ENCODE results near the gene SLC25A6.
"Not testable (repeated sequence)": the region's sequence is repeated elsewhere in the genome, so short reads cannot be mapped to it uniquely, and the experiment has no call there.

The SLC25A6 gene

DNA sequence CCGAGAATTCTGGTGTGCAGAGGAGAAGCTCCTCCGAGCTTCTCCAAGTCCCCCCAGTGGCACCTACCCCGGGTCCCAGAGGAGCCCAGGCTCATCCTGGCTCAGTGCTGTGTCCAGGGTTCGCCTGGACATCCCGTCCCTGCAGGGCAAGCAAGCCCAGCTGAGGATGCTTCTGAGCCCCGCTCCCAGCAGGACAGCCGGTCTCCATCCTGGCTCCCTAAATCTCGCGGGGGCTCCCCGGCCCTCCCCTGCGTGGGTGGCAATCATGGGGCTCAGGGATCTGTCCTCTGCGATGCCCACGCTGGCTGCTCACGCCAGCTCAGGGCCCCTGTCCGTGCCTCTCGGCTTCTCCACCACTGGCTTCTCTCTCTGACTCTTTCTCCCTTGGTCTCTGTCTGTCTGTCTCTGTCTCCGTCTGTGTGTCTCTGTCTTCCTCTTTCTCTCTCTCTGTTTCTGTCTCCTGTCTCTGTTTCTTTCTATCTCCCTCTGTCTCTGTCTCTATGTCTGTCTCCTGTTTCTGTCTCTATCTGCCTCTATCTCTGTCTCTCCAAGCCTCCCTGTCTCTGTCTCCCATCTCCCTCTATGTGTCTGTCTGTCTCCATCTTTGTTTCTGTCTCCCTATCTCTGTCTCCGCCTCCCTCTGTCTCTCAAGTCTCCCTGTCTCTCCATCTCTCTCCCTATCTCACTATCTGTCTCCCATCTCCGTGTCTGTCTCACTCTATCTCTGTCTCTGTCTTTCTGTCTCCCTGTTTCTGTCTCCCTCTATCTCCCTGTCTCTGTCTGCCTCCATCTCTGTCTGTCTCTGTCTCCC, 27.8 kb upstream of the SLC25A6 start:
- Histone ChIP-seq H3K4me1 (ENCODE audit: insufficient read depth, low read length) (no peaks in the 10 kb centered on the region), H3K9me3 (ENCODE audit: control insufficient read depth, insufficient read depth, low read length) (peaks cover 8% of the 10 kb centered on the region), H3K36me3 (ENCODE audit: insufficient read depth, low read length) (peaks cover 39% of the 10 kb centered on the region), H3K9ac (ENCODE audit: low read depth, low read length) (no peak overlapping the region)

DNA sequence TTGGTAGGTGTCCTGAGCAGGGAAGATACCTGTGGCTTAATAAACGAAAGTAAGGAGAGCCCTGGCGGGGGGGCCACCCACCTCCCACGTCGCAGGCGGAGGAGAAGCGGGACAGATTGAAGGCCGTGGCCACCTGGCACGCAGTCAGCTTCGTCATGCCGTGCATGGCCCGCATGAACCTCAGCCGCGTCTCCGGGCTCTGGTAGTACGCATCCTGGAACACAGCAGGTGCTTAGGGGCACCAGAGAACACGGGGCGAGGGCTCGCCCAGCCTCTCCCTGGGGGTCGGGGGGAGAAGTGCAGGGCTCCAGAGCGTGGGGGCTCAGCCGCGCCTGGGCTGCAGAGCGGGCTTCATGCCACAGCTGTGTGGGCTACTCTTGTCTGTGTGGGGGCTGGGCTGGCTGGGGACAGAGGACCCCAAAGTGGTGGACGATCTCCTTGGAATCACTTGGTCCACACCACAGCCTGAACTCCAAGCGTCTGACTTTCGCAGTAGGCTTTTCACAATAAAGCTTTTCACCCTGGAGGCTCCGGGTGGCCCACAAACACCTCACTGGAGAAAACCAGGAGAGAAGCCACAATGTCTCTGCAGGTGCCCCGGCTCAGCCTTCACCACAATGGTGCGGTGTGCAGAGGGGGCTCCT, 27.1 kb upstream of the SLC25A6 start:
- Histone ChIP-seq H3K4me1 (ENCODE audit: insufficient read depth, low read length) (no peaks in the 10 kb centered on the region), H3K9me3 (ENCODE audit: control insufficient read depth, insufficient read depth, low read length) (peaks cover 8% of the 10 kb centered on the region), H3K36me3 (ENCODE audit: insufficient read depth, low read length) (peaks cover 35% of the 10 kb centered on the region), H3K9ac (ENCODE audit: low read depth, low read length) (no peak overlapping the region)

DNA sequence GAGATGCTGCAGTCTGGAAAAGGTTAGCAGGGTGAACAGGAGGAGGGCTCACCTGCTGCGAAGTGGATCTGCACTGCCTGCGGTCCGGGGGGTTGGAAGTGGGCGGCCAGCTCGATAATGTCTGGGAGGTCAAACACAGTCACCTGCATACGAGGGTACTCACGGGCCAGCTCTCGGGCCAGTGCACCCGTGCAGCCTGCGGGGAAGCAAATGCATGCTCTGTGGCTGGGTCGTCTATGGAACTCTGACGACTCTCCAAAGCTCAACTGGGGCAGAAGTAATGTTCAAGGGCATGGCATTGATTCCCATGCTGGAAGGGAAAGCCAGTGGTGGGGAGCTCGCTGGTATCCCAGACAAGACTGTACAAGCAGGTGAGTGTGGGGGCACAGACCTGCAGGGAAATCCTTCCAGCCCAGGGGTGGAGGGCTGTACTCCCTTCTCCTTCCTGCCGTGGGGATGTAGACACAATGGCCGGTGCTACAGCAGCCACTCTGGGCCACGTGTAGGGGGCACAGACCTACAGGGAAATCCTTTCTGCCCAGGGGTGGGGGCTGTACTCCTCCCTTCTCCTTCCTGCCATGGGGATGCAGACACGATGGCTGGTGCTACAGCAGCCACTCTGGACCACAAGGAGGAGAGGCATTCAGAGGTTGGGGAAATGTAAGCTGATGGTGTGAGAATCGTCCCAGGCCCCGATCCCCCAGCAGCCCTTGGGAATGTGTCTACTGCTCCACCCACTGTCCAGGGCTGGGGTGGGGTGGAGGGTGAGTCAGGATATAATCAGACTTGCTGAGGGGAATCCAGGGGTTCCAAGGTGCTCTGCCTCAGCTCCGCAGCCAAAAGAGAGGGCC, 26.2 kb upstream of the SLC25A6 start:
- Histone ChIP-seq H3K9ac (ENCODE audit: low read depth, low read length) (no peak overlapping the region), H3K36me3 (ENCODE audit: insufficient read depth, low read length) (peaks cover 37% of the 10 kb centered on the region), H3K9me3 (ENCODE audit: control insufficient read depth, insufficient read depth, low read length) (peaks cover 8% of the 10 kb centered on the region), H3K4me1 (ENCODE audit: insufficient read depth, low read length) (no peaks in the 10 kb centered on the region)

GRCh38 chrX:1416965-1417760, 25.2 kb upstream of the SLC25A6 start:
- H3K36me3 ChIP-seq (ENCODE audit: insufficient read depth, low read length) = peaks cover 33% of the 10 kb centered on the region
- no peak overlapping the region for H3K9ac ChIP-seq (ENCODE audit: low read depth, low read length)
- no peaks in the 10 kb centered on the region for H3K4me1 ChIP-seq (ENCODE audit: insufficient read depth, low read length)
- H3K9me3 ChIP-seq (ENCODE audit: control insufficient read depth, insufficient read depth, low read length) = peaks cover 3% of the 10 kb centered on the region; the same call in 1 of the 2 replicates

- Histone ChIP-seq H3K9me3 (ENCODE audit: control insufficient read depth, insufficient read depth, low read length) (no peaks in the 10 kb centered on the region), H3K9ac (ENCODE audit: low read depth, low read length) (no peak overlapping the region), H3K36me3 (ENCODE audit: insufficient read depth, low read length) (peaks cover 25% of the 10 kb centered on the region), H3K4me1 (ENCODE audit: insufficient read depth, low read length) (no peaks in the 10 kb centered on the region)
Observed at GRCh38 chrX:1416327-1416784, 24.4 kb upstream of the SLC25A6 start.

DNA sequence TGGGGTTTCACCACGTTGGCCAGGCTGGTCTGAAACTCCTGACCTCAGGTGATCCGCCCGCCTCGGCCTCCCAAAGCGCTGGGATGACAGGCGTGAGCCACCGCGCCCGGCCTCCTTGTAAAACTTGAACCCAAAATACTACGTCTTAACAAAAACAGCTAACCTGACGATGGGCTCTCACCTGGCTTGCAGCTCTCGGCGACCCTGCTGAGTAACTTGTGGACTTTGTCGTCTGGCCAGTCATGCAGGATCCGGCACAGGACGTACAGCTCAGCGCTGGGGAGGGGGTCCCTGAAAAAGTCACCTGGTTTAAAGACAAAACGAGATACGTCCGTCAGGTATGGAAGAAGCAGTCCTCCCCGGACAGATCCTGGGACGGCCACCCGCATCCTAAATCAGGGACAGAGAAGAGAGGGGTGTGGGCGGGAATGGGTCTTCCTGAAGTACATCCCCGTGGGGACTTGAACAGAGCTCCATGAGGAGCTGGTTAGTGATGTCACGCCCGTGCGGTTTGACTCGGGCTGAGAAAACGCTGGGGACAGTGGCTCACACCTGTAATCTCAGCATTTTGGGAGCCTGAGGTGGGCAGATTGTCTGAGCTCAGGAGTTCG, 20.7 kb upstream of the SLC25A6 start:
- peaks cover 12% of the 10 kb centered on the region for H3K36me3 ChIP-seq (ENCODE audit: insufficient read depth, low read length)
- no peaks in the 10 kb centered on the region for H3K4me1 ChIP-seq (ENCODE audit: insufficient read depth, low read length)
- no peak overlapping the region for H3K9ac ChIP-seq (ENCODE audit: low read depth, low read length)
- no peaks in the 10 kb centered on the region for H3K9me3 ChIP-seq (ENCODE audit: control insufficient read depth, insufficient read depth, low read length)

- H3K36me3 ChIP-seq (ENCODE audit: insufficient read depth, low read length) = peaks cover 7% of the 10 kb centered on the region
- H3K9ac ChIP-seq (ENCODE audit: low read depth, low read length) = no peak overlapping the region
- H3K9me3 ChIP-seq (ENCODE audit: control insufficient read depth, insufficient read depth, low read length) = no peaks in the 10 kb centered on the region
- no peaks in the 10 kb centered on the region for H3K4me1 ChIP-seq (ENCODE audit: insufficient read depth, low read length)
Observed at GRCh38 chrX:1411326-1411725, 19.4 kb upstream of the SLC25A6 start.

DNA sequence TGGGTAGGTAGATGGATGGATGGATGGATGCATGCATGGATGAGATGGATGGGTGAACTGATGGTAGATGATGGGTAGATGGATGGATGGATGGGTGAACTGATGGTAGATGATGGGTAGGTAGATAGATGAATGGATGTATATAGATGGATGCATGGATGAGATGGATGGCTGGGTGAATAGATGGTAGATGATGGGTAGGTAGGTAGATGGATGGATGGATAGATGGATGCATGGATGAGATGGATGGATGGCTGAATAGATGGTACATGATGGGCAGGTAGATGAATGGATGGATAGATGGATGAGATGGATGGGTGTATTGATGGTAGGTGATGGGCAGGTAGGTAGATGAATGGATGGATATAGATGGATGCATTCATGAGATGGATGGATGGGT, 15.1 kb upstream of the SLC25A6 start:
- Histone ChIP-seq H3K9ac (ENCODE audit: low read depth, low read length) (no peak overlapping the region), H3K9me3 (ENCODE audit: control insufficient read depth, insufficient read depth, low read length) (no peaks in the 10 kb centered on the region), H3K4me1 (ENCODE audit: insufficient read depth, low read length) (no peaks in the 10 kb centered on the region), H3K36me3 (ENCODE audit: insufficient read depth, low read length) (peaks cover 19% of the 10 kb centered on the region)

DNA sequence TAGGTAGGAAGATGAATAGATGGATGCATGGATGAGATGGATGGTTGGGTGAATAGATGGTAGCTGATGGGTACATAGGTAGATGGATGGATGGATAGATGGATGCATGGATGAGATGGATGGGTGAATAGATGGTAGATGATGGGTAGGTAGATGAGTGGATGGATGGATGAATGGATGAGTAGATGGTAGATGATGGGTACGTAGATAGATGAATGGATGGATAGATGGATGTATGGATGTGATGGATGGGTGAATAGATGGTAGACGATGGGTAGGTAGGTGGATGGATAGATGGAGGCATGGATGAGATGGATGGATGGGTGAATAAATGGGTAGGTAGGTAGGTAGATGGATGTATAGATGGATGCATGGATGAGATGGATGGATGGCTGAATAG, 13.9 kb upstream of the SLC25A6 start:
- H3K9me3 ChIP-seq (ENCODE audit: control insufficient read depth, insufficient read depth, low read length); H3K4me1 ChIP-seq (ENCODE audit: insufficient read depth, low read length); H3K9ac ChIP-seq (ENCODE audit: low read depth, low read length): not testable (repeated sequence)
- H3K36me3 ChIP-seq (ENCODE audit: insufficient read depth, low read length) = peaks cover 19% of the 10 kb centered on the region

DNA sequence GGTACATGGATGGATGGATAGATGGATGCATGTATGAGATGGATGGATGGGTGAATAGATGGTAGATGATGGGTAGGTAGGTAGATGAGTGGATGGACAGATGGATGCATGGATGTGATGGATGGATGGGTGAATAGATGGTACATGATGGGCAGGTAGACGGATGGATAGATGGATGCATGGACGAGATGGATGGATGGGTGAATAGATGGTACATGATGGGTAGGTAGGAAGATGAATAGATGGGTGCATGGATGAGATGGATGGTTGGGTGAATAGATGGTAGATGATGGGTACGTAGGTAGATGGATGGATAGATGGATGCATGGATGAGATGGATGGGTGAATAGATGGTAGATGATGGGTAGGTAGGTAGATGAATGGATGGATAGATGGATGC, 12.0 kb upstream of the SLC25A6 start:
- peaks cover 19% of the 10 kb centered on the region for H3K36me3 ChIP-seq (ENCODE audit: insufficient read depth, low read length)
- H3K9me3 ChIP-seq (ENCODE audit: control insufficient read depth, insufficient read depth, low read length); H3K4me1 ChIP-seq (ENCODE audit: insufficient read depth, low read length); H3K9ac ChIP-seq (ENCODE audit: low read depth, low read length): not testable (repeated sequence)

GRCh38 chrX:1403228-1403627, 11.3 kb upstream of the SLC25A6 start:
- Histone ChIP-seq H3K4me1 (ENCODE audit: insufficient read depth, low read length) (peaks cover 6% of the 10 kb centered on the region; the same call in 1 of the 2 replicates), H3K36me3 (ENCODE audit: insufficient read depth, low read length) (peaks cover 19% of the 10 kb centered on the region), H3K9me3 (ENCODE audit: control insufficient read depth, insufficient read depth, low read length) (no peaks in the 10 kb centered on the region), H3K9ac (ENCODE audit: low read depth, low read length) (no peak overlapping the region)

DNA sequence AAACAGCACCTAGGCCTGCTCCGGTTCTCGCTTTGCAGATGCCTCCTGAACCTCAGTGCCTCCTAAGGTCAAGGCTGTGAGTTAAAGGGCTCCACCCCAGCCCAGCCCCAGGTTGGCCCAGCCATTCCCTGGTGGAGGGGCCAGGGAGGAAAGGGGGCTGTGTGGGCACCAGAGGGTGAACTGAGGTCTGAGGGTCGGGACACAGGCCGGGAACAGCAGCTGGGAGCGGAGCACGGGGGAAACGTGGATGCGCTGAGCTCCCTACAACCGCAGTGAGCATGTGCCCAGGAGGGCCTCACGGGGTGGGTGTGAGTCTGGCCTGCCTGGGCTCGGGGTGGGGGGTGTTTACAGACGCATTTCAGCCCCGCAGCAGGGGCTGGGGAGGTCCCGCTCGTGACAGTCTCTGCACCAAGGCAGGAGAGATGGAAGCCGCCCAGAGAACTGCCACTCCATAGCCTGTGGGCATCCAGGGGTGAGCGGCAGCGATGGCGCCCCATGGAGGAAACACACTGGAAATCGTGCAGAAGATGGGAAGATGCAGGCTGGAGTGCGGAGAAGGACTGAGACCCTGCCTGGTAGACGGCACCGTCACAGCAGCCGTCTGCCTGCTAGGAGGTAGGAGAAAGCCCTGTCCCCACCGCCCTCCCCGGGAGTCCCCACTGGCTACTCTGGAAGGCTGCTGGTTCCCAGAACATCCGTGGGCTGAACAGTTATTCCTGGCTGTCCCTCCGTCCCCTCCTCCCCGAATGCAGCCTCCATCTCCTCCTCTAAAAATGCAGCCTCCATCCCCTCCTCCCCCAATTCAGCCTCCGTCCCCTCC, 9.9 kb upstream of the SLC25A6 start:
- Histone ChIP-seq H3K36me3 (ENCODE audit: insufficient read depth, low read length) (peaks cover 19% of the 10 kb centered on the region; the same call in 1 of the 2 replicates), H3K9ac (ENCODE audit: low read depth, low read length) (no peak overlapping the region), H3K4me1 (ENCODE audit: insufficient read depth, low read length) (peaks cover 6% of the 10 kb centered on the region; the same call in 1 of the 2 replicates), H3K9me3 (ENCODE audit: control insufficient read depth, insufficient read depth, low read length) (no peaks in the 10 kb centered on the region)
